GM12872 (cell line): ENCODE measurements around the gene ZBTB21.

ENCODE experiments used
- TF ChIP-seq, protein P1 (sequence below): IDR thresholded peaks from 3 replicates; pipeline ENCODE4 v1.5.1; 2011; ENCODE audit warnings: low read depth, mild to moderate bottlenecking, low read length, moderate library complexity; ENCODE audit not compliant: insufficient read depth

Gene ZBTB21

DNA sequence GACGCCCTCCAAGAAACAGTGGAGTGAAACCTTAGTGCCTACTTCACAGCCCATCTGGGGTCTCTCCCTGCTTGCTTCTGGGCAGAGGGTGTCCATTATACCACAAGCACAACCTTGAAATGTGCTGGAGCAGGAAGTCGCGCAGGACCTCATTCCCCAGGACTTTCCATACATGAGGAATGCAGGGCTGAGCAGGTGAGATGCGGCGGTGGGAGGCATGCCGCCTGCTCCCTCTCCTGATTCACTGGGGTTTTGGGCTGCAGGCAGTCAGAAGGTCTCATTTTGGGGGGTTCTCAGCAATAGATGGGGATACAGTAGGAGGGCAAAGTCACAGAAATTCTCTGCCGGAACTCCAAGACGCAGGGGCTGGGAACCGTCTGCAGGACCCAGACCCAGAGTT lies 45.3 kb upstream of the ZBTB21 start:
- TF ChIP-seq, protein P1, sequence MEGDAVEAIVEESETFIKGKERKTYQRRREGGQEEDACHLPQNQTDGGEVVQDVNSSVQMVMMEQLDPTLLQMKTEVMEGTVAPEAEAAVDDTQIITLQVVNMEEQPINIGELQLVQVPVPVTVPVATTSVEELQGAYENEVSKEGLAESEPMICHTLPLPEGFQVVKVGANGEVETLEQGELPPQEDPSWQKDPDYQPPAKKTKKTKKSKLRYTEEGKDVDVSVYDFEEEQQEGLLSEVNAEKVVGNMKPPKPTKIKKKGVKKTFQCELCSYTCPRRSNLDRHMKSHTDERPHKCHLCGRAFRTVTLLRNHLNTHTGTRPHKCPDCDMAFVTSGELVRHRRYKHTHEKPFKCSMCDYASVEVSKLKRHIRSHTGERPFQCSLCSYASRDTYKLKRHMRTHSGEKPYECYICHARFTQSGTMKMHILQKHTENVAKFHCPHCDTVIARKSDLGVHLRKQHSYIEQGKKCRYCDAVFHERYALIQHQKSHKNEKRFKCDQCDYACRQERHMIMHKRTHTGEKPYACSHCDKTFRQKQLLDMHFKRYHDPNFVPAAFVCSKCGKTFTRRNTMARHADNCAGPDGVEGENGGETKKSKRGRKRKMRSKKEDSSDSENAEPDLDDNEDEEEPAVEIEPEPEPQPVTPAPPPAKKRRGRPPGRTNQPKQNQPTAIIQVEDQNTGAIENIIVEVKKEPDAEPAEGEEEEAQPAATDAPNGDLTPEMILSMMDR, result no peak

DNA sequence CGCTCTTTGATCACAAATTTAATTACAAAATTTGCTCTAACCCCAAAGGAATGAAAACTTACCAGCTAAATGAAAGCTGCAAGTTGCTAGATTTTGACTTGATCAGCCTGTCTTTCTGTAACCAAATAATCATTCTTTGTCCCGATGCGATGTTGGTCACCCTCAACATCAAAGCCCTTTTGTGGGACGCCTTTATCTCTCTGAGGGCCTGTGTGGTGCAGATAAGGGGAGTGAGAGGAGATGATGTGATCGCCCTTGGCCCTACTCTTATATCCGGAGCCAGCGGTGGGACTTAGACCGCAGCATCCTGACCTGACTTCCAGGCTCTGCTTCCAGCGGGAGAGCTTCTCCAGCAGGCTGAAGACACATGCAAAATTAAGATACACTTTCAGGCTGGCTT lies 41.6 kb upstream of the ZBTB21 start:
- TF ChIP-seq, protein P1, result no peak

DNA sequence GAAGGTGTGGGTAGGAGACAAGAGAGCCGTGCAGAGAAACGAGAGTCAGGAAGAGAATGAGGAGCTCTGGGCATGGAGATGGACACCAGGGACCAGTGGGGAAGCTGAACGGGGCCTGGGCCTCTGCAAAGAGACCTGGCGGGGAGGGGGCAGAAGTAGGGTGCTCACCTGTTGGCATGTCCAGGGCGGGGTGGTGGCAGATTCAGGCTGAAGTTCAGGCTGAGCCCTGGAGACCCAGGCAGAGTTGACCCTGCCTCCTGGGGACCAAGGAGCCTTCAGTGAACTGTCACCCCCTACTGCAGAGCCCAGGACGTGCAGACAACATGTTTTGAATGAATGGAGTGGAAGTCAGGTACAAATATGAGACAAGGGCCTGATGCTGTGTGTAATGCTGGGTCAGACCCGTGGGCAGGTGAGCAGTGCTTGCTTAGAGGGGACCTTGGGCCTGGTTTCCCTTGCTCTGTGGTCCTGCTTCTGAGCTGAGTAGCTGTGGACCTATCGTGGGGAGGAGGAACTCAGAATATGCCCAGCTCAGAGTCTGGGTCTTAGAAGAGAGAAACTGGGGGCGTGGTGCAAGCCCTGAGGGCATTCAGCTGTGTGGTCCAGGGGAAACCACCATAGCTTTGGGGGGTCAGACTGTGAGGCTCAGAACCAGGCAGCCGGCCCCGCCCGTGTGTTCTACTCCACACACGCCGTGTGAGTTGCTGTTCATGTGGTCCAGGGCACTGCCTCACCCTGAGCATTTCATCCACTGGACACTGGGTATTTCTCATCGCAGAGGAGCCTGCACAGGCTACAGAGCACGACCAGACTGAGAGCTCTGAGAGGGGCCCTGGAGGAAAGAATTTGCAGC lies 39.6 kb upstream of the ZBTB21 start:
- TF ChIP-seq, protein P1, result no peak

DNA sequence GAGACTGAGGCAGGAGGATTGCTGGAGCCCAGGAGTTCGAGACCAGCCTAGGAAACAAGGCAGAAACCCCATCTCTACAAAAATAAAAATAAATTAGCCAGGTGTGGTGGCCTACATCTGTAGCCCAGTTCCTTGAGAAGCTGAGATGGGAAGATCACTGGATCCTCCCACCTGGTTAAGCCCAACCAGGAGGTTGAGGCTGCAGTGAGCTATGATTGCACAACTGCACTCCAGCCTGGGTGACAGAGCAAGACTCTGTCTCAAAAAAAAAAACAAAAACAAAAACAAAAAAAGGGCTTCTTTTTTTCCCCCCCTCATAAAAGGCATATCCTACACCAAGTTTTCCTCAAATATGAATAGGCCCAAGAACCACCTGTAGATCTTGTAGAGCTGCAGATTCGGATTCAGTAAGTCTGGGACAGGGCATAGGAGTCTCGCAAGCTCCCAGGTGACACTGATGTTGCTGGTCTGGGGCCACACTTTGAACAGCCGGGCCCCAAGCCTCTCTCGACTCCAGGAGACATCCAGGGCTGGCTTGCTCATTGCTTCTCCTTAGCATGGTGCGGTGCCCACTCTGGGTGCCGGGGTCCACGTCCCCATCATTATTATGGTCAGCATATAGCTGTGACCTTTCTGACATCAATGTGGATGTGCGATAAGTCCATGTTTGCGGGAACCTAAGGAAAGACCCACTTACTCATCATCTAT lies 38.9 kb upstream of the ZBTB21 start:
- TF ChIP-seq, protein P1, result no peak

DNA sequence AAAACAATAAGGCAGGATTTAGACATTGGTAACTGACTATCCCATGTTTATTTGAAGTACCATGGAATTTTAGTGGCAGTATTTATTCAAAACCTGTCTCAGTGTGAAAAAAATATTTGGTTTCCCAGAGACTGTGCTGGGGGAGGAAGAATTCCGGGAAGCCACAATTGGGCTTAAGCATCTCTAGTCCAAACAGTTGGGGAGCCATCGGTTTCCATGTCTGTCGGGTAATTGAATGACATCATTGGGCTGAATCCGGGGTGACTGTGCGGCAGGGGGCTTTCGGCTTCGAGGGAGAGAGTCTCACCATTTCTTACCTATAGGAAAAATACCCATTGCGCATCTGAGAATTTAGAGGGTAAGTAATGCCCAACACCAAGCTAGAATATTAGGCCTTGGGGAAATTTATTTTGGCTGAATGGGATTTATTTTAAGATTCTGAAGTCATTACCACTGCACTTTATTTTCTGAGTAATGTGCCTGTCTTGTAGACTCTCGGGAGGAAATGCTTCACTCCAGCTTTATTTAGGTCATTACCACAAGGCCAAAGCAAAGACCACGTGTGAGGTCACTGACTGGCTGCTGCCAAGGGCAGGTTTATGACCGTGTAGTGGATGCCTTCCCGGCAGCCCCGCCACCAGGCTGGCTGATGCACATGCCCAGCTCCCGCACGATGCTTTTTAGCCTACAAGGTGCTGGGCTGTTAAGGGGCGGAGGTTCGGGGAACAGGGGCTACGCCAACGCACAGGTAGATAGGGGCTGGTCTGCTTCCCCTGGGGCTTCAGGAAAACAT lies 37.9 kb upstream of the ZBTB21 start:
- TF ChIP-seq, protein P1, result no peak

DNA sequence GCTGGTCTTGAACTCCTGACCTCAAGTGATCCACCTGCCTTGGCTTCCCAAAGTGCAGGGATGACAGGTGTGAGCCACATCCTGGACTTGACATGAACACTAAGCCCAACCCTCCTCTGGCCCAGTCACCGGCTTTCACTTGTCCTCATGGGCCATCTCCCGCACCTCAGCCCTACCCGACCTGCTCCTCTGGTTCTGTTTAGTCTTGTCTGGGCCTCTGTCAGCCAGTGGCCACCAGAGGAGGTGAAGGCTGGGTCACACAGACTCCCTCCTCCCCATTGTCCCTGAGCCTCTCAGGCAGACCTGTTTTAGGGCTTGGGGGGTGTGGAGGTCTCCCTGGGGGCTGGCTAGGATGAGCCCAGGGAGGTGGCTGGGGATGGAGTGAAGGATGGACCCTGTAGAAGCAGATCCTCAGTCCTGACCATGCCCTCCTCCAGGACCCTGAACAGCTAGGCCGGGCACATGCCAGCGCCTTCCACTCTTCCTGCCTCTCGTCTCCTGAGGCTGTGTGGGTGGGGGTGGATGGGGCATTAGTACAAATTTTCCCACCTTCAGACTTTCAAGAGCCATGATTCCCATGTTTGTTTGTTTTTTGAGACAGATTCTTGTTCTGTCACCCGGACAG lies 34.8 kb upstream of the ZBTB21 start:
- TF ChIP-seq, protein P1, result no peak

DNA sequence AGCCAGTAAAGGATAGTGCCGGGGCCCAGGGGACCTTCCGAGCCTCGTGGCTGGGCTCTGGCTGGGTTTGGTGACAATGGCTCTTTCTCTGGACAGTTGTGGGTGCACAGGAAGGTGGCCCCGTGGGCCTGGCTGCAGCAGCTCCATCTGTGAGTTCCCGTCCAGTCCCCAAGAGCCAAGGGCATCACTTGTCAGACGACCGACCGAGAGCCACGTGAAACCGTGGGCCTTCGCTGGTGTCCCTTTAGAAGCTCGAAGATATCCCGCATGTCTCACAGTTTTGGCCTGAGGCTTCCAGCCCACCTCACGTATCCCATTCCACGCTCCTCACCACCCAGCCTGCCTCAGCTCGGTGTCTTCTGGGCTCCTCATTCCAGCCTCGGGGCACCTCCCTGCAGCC lies 33.8 kb upstream of the ZBTB21 start:
- TF ChIP-seq, protein P1, result no peak
